Neural crest cell (in vitro differentiated cells): ENCODE data around the gene TSPAN10. TPM values are rescaled to one million over a fixed set of nuclear protein-coding genes. Genes with fewer than 3 reads are reported as not detected.

Source experiments
- DNase-seq: peaks from one replicate; pipeline ENCODE4 v3.0.0; 2021; ENCODE audit warnings: low read depth, mixed read lengths, low spot score
- H3K27ac Mint-ChIP-seq: one replicate; pipeline ENCODE4 v1.8.0; 2021; ENCODE audit warnings: mild to moderate bottlenecking, mixed read lengths; ENCODE audit not compliant: unreplicated experiment
- H3K27me3 Mint-ChIP-seq: 2 replicates; pipeline ENCODE4 v1.8.0; 2021; ENCODE audit warnings: low read depth, mild to moderate bottlenecking, mixed read lengths
- H3K36me3 Mint-ChIP-seq: 2 replicates; pipeline ENCODE4 v1.8.0; 2021; ENCODE audit warnings: low read depth, mild to moderate bottlenecking, mixed read lengths
- H3K4me1 Mint-ChIP-seq: 2 replicates; pipeline ENCODE4 v1.8.0; 2021; ENCODE audit warnings: mixed read lengths
- H3K4me3 Mint-ChIP-seq: one replicate; pipeline ENCODE4 v1.8.0; 2021; ENCODE audit warnings: mild to moderate bottlenecking, mixed read lengths
- H3K9me3 Mint-ChIP-seq: 2 replicates; pipeline ENCODE4 v1.8.0; 2021; ENCODE audit warnings: mixed read lengths
- CTCF ChIP-seq: fragments of 200-600 bp; sonication (generic); conservative IDR thresholded peaks from 2 replicates; pipeline ENCODE4 v1.5.0; 2021; ENCODE audit warnings: antibody characterized with exemption, mild to moderate bottlenecking
- total RNA-seq: library from RNA; stranded (reverse); gene quantifications from 2 replicates; pipeline ENCODE4 v1.2.1, GENCODE V29; 2021

TSPAN10 gene
- total RNA-seq, 1 donor from 2014 or later = 1.6 TPM

- H3K9me3 Mint-ChIP-seq = no peaks in the 10 kb centered on the region
- no peaks in the 10 kb centered on the region for H3K27me3 Mint-ChIP-seq
- H3K36me3 Mint-ChIP-seq = no peaks in the 10 kb centered on the region
- H3K4me1 Mint-ChIP-seq = peaks cover 28% of the 10 kb centered on the region
- DNase-seq = no peak
- TF ChIP-seq CTCF = no peak
- H3K27ac Mint-ChIP-seq = peak overlapping the region; percentile 97
- H3K4me3 Mint-ChIP-seq = peak overlapping the region; percentile 95
Observed at GRCh38 chr17:81666092-81666341, 29.0 kb downstream of the TSPAN10 start.

- DNase-seq = peak; percentile 89
- Mint-ChIP-seq H3K27ac (peak within 1 kb of the TSS; percentile 97), H3K4me1 (peaks cover 28% of the 10 kb centered on the region), H3K36me3 (no peaks in the 10 kb centered on the region), H3K4me3 (peak within 1 kb of the TSS; percentile 95), H3K27me3 (no peaks in the 10 kb centered on the region), H3K9me3 (no peaks in the 10 kb centered on the region)
- no peak for TF ChIP-seq CTCF
Observed at GRCh38 chr17:81666342-81667191, 29.6 kb downstream of the TSPAN10 start, which contains the start of the genes CCDC137 and OXLD1. TSS of gene CCDC137 (plus strand) at chr17:81666737. CDS start at chr17:81666767, 30 bp downstream. TSS of gene OXLD1 (minus strand) at chr17:81666605. CDS start at chr17:81666577, 28 bp downstream.

- no peak for DNase-seq
- H3K36me3 Mint-ChIP-seq = no peaks in the 10 kb centered on the region
- no peaks in the 10 kb centered on the region for H3K9me3 Mint-ChIP-seq
- peak overlapping the region; percentile 81 for H3K27ac Mint-ChIP-seq
- H3K4me1 Mint-ChIP-seq = peaks cover 28% of the 10 kb centered on the region
- no peaks in the 10 kb centered on the region for H3K27me3 Mint-ChIP-seq
- H3K4me3 Mint-ChIP-seq = peak overlapping the region; percentile 90
- no peak for TF ChIP-seq CTCF
Observed at GRCh38 chr17:81667754-81668153, 30.8 kb downstream of the TSPAN10 start.

GRCh38 chr17:81672504-81672903 lies 35.5 kb downstream of the TSPAN10 start:
- H3K4me3 Mint-ChIP-seq = no peak overlapping the region
- peaks cover 5% of the 10 kb centered on the region for H3K36me3 Mint-ChIP-seq
- H3K27me3 Mint-ChIP-seq = no peaks in the 10 kb centered on the region
- no peaks in the 10 kb centered on the region for H3K9me3 Mint-ChIP-seq
- no peak for DNase-seq
- no peak overlapping the region for H3K27ac Mint-ChIP-seq
- TF ChIP-seq CTCF = no peak
- peaks cover 20% of the 10 kb centered on the region for H3K4me1 Mint-ChIP-seq

DNA sequence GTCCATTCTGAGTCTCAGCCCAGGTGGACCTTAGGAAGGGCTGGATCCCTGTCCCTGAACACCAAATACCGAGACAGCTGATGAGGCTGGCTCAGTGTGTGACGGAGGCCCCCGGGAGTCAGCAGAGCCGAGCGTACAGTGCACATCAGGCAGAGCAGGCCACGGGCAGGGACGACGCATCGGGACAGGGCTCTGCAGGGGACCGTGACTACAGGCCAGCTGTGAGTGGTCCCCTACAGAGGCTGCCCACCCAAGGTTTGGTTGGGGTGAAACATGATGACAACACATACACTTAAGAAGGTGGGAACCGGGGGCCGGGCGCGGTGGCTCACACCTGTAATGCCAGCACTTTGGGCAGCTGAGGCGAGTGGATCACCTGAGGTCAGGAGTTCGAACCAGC lies 36.0 kb downstream of the TSPAN10 start:
- no peak for TF ChIP-seq CTCF
- Mint-ChIP-seq H3K27ac (no peak overlapping the region), H3K4me3 (no peak overlapping the region), H3K36me3 (peaks cover 5% of the 10 kb centered on the region), H3K9me3 (no peaks in the 10 kb centered on the region), H3K4me1 (peaks cover 16% of the 10 kb centered on the region), H3K27me3 (no peaks in the 10 kb centered on the region)
- no peak for DNase-seq
